ENCODE data around the gene KRT74. TPM values are rescaled to one million over a fixed set of nuclear protein-coding genes. Genes with fewer than 3 reads are reported as not detected.

KRT74 gene
- total RNA-seq, 2 experiments from 2014 or later, result not detected

DNA sequence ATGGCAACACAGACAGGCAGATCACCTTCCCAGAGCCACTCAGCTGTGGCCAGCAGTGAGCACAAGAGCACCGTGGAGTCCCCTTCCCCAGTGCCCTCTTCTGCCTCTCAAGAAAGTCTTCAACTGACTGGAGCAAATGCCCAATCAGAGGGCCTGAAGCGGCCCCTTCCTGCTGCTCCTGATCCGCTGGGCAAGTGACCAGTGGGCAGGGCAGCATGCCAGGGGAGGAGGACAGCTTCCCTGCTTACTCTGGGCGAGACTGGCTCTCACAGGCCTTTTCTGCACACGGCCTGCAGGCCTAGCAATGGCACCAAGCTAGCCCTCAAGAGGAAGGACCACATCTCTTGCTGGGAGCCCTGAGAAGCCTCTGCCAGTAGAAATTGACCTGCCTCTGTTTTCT, 21.6 kb downstream of the KRT74 start:
- TF ChIP-seq, protein P1, sequence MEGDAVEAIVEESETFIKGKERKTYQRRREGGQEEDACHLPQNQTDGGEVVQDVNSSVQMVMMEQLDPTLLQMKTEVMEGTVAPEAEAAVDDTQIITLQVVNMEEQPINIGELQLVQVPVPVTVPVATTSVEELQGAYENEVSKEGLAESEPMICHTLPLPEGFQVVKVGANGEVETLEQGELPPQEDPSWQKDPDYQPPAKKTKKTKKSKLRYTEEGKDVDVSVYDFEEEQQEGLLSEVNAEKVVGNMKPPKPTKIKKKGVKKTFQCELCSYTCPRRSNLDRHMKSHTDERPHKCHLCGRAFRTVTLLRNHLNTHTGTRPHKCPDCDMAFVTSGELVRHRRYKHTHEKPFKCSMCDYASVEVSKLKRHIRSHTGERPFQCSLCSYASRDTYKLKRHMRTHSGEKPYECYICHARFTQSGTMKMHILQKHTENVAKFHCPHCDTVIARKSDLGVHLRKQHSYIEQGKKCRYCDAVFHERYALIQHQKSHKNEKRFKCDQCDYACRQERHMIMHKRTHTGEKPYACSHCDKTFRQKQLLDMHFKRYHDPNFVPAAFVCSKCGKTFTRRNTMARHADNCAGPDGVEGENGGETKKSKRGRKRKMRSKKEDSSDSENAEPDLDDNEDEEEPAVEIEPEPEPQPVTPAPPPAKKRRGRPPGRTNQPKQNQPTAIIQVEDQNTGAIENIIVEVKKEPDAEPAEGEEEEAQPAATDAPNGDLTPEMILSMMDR (IDR thresholded peaks at IDR 0.05), result no peak
- POLR2A ChIA-PET, result no interaction called here
- ATAC-seq (no peak), DNase-seq (no peak)
- H3K27me3 Mint-ChIP-seq, result peaks cover 3% of the 10 kb centered on the region
- no peak overlapping the region for H3K27ac Mint-ChIP-seq
- H3K36me3 Mint-ChIP-seq (ENCODE audit: low read depth), result no peaks in the 10 kb centered on the region
- no peak overlapping the region for H3K4me3 Mint-ChIP-seq
- CTCF ChIA-PET, result no interaction called here
- H3K4me1 Mint-ChIP-seq (ENCODE audit: low read depth), result peaks cover 2% of the 10 kb centered on the region
- intact Hi-C loops (cut with micrococcal nuclease), result no loop called here
- H3K9me3 Mint-ChIP-seq, result no peaks in the 10 kb centered on the region

DNA sequence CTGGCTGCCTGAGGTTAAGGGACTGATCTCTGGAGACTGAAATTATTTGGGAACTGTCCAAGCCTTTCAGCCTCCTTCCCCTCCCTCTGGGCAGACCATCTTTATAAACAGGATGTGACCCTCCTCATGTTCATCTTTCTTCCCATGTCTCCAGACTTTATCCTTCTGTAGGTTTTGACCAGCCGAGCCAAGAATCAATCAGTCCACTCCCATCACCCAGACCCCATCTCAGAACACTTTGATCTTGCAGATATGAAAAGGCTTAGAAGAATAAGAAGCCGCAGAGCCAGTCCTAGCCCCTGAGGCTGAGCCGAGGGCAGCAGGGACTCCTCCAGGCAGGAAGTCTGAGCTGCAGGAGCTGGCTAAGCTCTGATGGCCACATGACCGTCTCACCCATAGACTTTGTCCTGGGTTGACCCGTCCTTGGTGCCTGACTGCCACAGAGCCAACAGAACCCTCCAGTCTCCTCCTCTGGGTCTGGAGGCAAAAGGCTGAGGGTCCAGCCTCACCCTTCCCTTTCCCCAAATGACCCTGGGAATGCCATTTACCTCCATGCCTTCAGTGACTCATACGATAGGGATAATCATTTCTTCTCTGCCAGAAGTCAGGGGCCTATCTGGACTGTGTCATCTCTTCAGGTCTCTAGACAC, 22.3 kb downstream of the KRT74 start:
- intact Hi-C loops (cut with micrococcal nuclease), result no loop called here
- TF ChIP-seq, protein P1 (IDR thresholded peaks at IDR 0.05), result no peak
- ChIA-PET CTCF (no interaction called here), POLR2A (no interaction called here)
- H3K27ac Mint-ChIP-seq, result no peak overlapping the region
- H3K4me3 Mint-ChIP-seq, result no peak overlapping the region
- H3K27me3 Mint-ChIP-seq, result peaks cover 3% of the 10 kb centered on the region
- H3K36me3 Mint-ChIP-seq (ENCODE audit: low read depth), result no peaks in the 10 kb centered on the region
- no peaks in the 10 kb centered on the region for H3K9me3 Mint-ChIP-seq
- H3K4me1 Mint-ChIP-seq (ENCODE audit: low read depth), result peaks cover 2% of the 10 kb centered on the region
- DNase-seq, result no peak
- ATAC-seq, result no peak

DNA sequence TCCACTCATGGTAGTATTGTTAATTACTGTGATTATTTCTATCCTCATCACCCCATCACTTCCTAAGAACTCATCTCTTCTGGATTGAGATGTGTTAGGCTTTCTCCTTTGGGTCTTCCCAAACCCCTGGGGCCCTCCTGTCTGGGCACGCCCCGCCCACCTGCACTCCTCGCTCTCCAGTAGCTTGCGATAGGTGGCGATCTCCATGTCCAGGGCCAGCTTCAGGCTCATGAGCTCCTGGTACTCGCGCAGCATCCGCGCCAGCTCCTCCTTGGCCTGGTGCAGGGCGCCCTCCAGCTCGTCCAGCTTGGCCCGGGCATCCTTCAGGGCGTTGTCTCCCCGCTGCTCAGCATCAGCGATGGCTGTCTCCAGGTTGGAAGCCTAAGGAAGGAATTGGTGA, 27.5 kb downstream of the KRT74 start:
- H3K4me3 Mint-ChIP-seq, result no peak overlapping the region
- no peaks in the 10 kb centered on the region for H3K9me3 Mint-ChIP-seq
- CTCF ChIA-PET, result no interaction called here
- TF ChIP-seq, protein P1 (IDR thresholded peaks at IDR 0.05), result no peak
- DNase-seq (no peak), ATAC-seq (no peak)
- POLR2A ChIA-PET, result interaction anchor here (1.2 kb wide), 1 partner anchor 14 kb away, joined by 3 read pairs; no protein-coding TSS in a partner anchor
- peaks cover 4% of the 10 kb centered on the region for H3K4me1 Mint-ChIP-seq (ENCODE audit: low read depth)
- peaks cover under 1% of the 10 kb centered on the region for H3K27me3 Mint-ChIP-seq
- intact Hi-C loops (cut with micrococcal nuclease), result no loop called here
- H3K27ac Mint-ChIP-seq, result no peak overlapping the region
- no peaks in the 10 kb centered on the region for H3K36me3 Mint-ChIP-seq (ENCODE audit: low read depth)

DNA sequence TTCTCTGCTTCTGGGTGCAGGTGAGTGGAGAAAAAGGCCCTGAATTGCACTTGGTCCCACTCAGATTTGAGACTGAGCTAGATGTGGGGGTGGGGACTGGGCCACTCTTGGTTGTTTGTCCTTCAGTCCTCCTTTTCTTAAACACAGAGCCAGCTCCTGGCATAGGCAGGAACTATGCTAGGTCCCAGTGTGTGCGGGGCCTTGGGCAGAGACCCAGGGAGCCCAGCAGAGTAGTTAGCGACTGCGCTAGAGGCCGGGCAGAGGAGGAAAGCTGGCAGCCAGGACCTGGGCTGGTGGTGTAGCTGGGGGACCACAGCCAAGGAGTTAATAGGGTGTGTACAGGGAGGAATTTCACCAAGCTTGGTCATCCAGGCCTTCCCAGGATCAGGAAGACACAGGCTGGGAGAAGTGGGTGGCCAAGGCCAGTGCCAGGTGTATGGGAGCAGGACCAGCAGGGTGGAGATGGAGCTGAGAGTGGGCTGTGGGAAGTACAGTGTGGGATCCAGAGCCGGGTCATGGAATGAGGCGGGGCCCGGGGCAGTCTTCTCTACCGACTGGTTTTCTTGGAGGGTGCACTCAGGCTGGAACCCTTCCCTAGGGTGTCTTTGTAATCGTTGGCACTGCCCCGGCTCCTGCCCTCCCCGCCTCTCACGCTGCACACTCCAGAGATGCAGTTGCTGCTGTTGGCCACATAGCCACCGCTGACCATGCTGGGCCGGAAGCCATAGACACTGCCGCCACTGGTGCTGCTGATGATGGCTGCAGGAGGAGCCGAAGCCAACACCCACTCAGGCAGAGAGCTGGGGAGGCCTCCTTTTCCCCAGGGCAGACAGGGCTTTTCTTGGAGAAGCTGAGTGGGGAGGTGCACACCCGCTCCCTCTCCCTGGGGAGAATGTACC, 29.4 kb downstream of the KRT74 start:
- Mint-ChIP-seq H3K4me3 (no peak overlapping the region), H3K27me3 (no peaks in the 10 kb centered on the region), H3K4me1 (ENCODE audit: low read depth) (peaks cover 4% of the 10 kb centered on the region), H3K27ac (no peak overlapping the region), H3K9me3 (no peaks in the 10 kb centered on the region), H3K36me3 (ENCODE audit: low read depth) (no peaks in the 10 kb centered on the region)
- TF ChIP-seq, protein P1 (IDR thresholded peaks at IDR 0.05), result no peak
- no peak for ATAC-seq
- CTCF ChIA-PET, result interaction anchor here (0.9 to 1.4 kb wide), 3 partner anchors 184 to 336 kb away, joined by 3 to 4 read pairs (median 3); no protein-coding TSS in a partner anchor
- DNase-seq, result no peak
- POLR2A ChIA-PET, result interaction anchor here (0.6 kb wide), 1 partner anchor 39 kb away, joined by 3 read pairs; no protein-coding TSS in a partner anchor
- intact Hi-C loops (cut with micrococcal nuclease), result no loop called here

DNA sequence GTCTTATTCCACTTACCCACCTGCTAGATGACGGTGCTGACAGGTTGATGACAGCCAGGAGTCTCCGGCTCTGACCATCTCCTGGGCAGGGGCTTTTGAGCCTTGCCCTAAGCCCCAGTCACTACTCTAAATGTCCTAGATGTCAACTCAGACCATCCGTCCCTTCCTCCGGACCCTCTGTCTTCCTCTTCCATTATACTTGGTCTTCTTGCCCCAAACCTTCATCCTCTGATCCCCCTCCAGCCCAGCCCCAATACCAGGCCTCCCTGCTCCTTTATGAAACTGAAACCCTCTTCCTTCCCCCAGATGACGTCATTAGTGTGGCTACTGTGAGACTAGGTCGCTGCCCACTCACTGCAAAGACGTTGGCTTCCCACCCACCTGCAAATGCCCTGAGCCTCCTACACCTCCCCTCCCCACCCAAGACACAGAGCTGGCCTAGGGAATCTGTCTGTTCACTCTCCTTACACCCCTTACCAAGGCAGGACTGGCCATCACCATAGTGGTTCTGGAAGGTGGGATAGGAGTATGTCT, 30.8 kb downstream of the KRT74 start:
- ATAC-seq (no peak), DNase-seq (no peak)
- intact Hi-C loops (cut with micrococcal nuclease), result no loop called here
- Mint-ChIP-seq H3K27ac (no peak overlapping the region), H3K27me3 (no peaks in the 10 kb centered on the region), H3K36me3 (ENCODE audit: low read depth) (no peaks in the 10 kb centered on the region), H3K4me1 (ENCODE audit: low read depth) (peaks cover 4% of the 10 kb centered on the region), H3K9me3 (no peaks in the 10 kb centered on the region), H3K4me3 (no peak overlapping the region)
- ChIA-PET CTCF (no interaction called here), POLR2A (no interaction called here)
- TF ChIP-seq, protein P1 (IDR thresholded peaks at IDR 0.05), result no peak

All from activated CD8-positive, alpha-beta T cell treated with anti-CD3 and anti-CD28 coated beads for 36 hours (primary cell).